Measurements from ENCODE around the gene RAD51B.
A peak's percentile ranks its signal among the peaks of the same experiment; 100 is the strongest.
"Not testable (repeated sequence)": the region's sequence is repeated elsewhere in the genome, so short reads cannot be mapped to it uniquely, and the experiment has no call there.

The RAD51B gene

GRCh38 chr14:67987606-67988005 lies 168.0 kb downstream of the RAD51B start:
- peak; percentile 78 for DNase-seq

DNA sequence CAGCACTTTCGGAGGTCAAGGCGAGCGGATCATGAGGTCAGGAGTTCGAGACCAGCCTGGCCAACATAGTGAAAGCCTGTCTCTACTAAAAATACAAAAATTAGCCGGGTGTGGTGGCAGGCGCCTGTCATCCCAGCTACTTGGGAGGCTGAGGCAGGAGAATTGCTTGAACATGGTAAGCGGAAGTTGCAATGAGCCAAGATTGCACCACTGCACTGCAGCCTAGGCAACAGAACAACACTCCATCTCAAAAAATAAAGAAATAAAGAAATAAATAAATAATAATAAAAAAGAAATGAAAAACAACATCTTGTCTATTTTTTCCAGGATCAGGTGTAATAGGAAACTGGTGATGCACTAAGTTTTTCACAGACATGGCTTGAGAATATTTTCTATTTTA lies 168.6 kb downstream of the RAD51B start:
- DNase-seq, result not testable (repeated sequence)

DNA sequence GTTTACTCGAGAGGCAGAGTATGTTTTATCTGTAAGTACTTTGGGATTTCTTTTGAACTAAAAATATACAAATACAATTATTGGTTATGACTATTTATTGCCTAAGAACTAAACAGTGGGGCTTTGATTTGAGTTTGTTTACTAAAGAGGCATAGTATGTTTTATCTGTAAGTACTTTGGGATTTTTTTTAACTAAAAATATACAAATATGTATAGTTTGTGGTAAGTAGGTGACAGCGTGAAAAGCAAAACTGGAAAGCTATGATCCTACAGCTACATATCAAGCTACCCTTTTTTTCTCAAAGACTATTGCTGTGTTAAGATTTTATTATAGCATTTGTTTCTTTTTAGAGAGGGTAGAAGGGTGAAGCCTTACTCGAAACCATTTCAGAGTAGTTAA lies 171.0 kb downstream of the RAD51B start:
- DNase-seq, result no peak

DNA sequence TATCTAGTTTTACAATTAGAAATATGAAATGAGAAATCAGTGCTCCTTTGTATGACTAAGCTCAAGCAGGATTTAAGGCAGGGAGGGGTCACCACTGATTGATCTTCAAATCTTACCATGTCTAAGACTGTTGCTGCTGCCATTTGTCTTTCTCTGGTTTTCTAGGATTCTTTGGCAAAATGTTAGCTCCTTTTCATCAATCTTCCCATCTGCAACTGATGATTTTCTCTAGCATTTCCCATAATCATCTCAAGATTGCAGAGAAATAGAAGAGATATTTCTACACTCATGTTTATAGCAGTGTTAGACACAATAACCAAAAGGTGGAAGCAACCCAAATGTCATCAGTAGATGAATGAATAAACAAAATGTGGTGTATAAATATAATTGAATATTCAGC lies 175.0 kb downstream of the RAD51B start:
- DNase-seq, result no peak

GRCh38 chr14:67996235-67996634 lies 176.7 kb downstream of the RAD51B start:
- no peak for DNase-seq

GRCh38 chr14:67998834-67999233 lies 179.3 kb downstream of the RAD51B start:
- no peak for DNase-seq

DNA sequence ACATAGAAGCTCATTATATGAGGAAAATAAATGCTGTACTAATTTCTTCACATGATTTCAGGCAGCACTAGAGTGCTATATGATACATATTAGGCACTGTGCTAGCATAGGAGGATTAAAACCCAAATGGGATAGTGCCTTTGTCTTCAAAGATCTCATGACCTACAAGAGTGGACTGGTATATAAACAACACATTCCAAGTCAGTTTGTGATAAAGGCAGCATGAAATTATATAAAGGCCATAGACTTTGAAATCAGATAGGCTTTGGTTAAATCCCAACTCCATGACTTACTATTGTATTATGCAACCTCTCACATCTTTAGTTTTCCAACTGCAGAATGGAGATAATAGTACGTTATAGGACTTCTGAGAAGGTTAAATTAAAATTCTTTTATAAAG lies 179.7 kb downstream of the RAD51B start:
- peak; percentile 61 for DNase-seq

DNA sequence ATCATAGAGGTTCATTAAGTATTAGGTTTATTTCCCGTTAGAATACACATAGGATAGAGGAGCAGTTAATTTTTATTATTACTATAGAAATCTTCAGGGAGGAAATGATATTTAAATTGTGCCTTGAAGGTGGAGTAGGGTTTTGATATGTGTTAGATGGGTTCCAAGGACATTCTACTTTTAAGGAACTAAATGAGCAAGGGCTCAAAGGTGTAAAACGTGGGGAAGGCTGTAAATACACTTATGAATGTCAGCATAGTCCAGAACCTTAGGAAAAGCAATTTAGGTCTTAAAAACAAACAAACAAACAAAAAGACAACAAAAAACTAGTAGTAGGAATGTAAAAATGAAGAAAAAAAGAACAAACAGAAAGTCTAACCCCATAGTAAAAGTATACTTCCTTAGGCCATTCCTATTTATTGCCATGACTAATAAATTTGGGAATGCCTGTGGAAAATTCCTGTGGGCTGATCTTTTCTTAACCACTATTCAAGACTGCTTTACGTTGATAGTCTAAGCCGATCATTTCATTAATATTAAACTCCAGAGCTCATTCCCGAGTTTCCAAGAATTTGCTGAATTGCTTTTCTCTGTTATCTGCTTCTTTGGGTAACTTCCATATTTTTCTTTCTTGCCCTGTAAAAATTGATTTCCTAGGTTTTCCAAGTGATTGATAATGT lies 180.3 kb downstream of the RAD51B start:
- DNase-seq, result peak; percentile 91

DNA sequence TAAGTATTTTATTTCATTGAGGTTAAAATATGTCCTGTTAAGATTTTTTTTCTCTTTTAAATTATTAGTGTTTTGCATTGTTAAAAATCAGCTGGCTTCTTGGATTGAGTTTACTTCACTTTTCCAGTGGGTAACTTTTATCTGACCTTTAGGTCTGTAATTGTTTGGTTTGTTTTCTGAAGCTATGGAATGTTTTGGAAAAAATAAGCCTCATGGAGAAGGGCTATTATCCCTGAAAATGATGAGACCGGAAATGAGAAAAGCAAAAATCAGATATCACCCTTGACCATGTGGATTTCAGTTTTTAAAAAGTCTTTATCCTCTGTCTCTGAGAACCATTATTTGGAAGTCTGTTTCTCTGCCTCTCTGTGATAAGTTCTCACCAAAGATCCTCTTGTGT lies 180.9 kb downstream of the RAD51B start:
- DNase-seq, result peak; percentile 38

GRCh38 chr14:68008491-68008890 lies 188.9 kb downstream of the RAD51B start:
- no peak for DNase-seq

- DNase-seq, result peak; percentile 66
Measured at GRCh38 chr14:68011406-68012028, 191.9 kb downstream of the RAD51B start.

DNA sequence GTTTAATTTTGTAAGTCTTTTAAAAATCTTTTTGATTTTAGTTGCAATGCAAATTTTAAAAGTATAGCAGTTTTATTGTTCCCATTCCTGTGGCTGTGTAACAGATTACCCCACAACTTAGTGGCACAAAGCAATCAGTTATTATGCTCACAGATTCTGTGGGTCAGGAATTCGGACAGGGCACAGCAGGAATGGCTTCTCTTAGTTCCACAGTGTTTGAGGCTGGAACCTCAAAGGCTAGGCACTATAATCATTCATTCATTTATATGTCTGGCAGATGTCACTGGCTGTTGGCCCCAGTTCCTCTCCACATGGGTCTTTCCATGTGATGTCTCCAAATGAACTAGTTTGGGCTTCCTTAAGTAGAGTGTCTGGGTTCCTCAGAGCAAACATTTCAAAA lies 193.3 kb downstream of the RAD51B start:
- no peak for DNase-seq

DNA sequence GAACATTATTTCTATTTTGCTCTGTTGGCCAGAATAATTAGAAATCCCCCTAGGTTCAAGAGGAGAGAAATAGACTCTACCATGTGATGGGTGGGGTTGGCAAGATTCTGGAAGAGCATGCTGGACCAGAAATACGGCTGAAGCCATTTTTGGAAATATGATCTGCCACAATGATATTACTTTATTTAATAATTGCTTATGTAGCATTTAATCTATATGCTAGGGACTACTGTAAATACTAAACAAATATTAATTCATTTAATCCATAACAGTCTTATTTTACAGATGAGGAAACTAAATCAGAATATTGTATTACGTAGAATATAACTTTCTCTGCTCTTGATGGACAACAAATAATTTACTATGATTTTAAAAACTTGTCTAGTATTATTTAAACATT lies 193.7 kb downstream of the RAD51B start:
- DNase-seq, result no peak

DNA sequence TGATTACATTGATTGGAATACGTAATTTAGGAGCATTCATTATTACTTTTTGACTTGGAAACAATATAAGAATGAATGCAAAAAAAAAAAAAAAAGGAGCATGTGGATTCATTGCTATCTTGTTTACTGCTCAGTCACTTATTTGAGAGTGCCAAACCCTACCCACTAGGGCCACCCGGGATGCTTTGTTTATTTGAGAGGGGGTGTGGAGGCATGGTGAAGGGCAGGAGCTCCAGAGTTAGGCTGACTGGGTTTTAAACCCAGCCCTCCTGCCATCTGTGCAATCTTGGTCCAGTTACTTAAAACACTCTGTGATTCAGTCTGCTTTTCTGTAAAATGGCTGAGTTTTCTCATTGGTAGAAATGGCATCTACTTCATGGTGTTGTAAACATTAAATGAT lies 195.2 kb downstream of the RAD51B start:
- no peak for DNase-seq

- DNase-seq, result peak; percentile 60
Measured at GRCh38 chr14:68015356-68016254, 196.0 kb downstream of the RAD51B start.

GRCh38 chr14:68016255-68016914 lies 196.8 kb downstream of the RAD51B start:
- DNase-seq, result peak; percentile 46

- peak; percentile 36 for DNase-seq
Measured at GRCh38 chr14:68018598-68018997, 199.0 kb downstream of the RAD51B start.

DNA sequence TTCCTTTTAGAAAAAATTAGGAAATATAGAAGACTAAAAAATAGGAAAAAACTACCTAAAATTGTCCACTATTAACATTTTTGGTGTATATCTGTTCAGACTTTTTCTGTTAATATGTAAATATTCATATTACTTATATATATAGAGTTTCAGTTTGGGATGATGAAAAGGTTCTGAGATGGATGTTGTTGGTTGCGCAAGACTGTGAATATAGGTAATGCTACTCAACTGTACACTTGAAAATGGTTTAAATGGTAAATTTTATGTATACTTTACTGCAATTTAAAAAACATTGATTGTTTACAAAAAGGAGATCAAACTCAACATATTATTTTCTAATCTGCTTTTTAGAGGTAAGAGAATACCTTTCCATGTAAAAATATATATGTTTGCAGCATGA lies 200.9 kb downstream of the RAD51B start:
- DNase-seq, result no peak

DNA sequence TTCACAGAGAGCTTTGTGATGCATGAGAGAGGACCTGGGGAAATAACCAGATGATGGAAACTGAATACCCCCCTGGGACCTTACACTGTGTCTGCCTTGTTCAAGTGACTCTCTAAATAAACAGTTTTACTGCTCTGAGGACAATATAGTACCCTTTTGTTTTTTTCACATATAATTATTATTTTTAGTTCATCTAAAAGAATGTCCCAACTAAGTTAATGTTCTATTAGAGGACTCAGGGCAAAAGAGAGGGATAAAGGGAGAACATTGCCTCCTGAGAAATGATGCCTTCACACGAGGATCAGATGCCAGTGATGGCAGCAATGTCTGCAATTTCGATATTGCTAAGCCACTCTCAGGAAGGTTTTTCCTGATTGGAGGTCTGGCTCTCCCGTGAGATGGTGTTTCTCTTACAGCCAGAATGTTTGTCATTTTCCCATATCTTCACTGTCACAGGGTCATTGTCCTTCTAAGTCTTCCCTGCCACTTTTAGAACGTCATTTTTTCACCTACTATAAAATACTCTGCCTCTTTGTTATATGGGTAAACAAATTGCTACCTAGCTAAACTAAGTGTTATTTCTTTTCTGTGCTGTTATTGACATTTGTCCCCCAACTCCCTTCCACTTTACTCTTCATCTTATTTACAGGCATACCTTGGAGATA lies 201.6 kb downstream of the RAD51B start:
- DNase-seq, result no peak

DNA sequence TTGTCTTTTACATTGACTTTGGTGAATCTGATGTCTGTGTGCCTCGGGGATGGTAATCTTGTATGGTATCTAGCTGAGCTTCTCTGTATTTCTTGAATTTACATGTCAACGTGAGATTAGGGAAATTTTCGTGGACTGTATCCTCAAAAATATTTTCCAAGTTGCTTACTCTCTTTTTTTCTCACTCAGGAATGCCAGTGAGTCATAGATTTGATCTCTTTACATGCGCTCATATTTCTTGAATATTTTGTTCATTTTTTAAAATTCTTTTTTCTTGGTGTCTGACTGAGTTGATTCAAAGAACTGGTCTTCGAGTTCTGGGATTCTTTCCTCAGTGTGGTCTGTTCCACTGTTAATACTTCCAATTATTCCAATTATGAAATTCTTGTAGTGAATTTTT lies 207.7 kb downstream of the RAD51B start:
- peak; percentile 53 for DNase-seq

DNA sequence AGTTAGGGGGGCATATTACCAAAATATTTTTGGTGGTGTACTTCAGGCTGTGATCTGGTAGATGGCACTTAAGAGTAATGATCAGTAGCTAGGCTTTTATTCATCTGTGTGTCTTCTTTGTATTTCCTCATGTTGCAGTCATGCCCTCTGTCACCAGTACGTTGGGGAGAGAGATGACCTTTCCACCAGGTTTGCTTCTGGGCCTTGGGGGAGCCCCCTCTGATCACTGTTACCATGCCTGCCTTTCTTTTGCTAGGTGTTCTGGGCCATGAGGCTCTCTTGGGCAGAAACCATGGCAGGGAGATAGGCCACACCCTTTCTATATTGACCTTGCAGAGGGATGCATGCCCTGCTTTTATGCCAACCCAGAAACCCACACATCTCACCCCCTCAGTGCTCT lies 208.5 kb downstream of the RAD51B start:
- no peak for DNase-seq

- not testable (repeated sequence) for DNase-seq
Measured at GRCh38 chr14:68031011-68031410, 211.4 kb downstream of the RAD51B start.

- no peak for DNase-seq
Measured at GRCh38 chr14:68032154-68032553, 212.6 kb downstream of the RAD51B start.
